GM21381 (cell line): ENCODE results near the gene MEX3D.

Experiments used
- ATAC-seq: cut with Tn5 transposase; IDR thresholded peaks from one replicate; pipeline ENCODE4 v1.9.1; 2021; ENCODE audit warnings: mild to moderate bottlenecking, moderate library complexity; ENCODE audit not compliant: unreplicated experiment

Gene MEX3D

GRCh38 chr19:1574354-1575136 is 6.4 kb upstream of the MEX3D start:
- ATAC-seq: no peak

- ATAC-seq: no peak
Observed at GRCh38 chr19:1572795-1573194, 4.7 kb upstream of the MEX3D start.

GRCh38 chr19:1571358-1571757 is 3.2 kb upstream of the MEX3D start:
- ATAC-seq: no peak

GRCh38 chr19:1570836-1571235 is 2.7 kb upstream of the MEX3D start:
- no peak for ATAC-seq

- no peak for ATAC-seq
Observed at GRCh38 chr19:1569997-1570396, 1.9 kb upstream of the MEX3D start.

GRCh38 chr19:1567848-1568227 is 287 bp downstream of the MEX3D start:
- ATAC-seq: no peak

GRCh38 chr19:1567116-1567847 is 843 bp downstream of the MEX3D start:
- no peak for ATAC-seq

GRCh38 chr19:1566392-1567115 is 1.6 kb downstream of the MEX3D start:
- no peak for ATAC-seq

- no peak for ATAC-seq
Observed at GRCh38 chr19:1563251-1563650, 4.9 kb downstream of the MEX3D start.

GRCh38 chr19:1561236-1561842 is 6.8 kb downstream of the MEX3D start:
- ATAC-seq: no peak

- ATAC-seq: no peak
Observed at GRCh38 chr19:1560286-1560882, 7.7 kb downstream of the MEX3D start.

- no peak for ATAC-seq
Observed at GRCh38 chr19:1558552-1558951, 9.6 kb downstream of the MEX3D start.

- no peak for ATAC-seq
Observed at GRCh38 chr19:1556390-1557070, 11.6 kb downstream of the MEX3D start.

GRCh38 chr19:1555487-1556389 is 12.4 kb downstream of the MEX3D start:
- ATAC-seq: no peak

GRCh38 chr19:1554968-1555367 is 13.2 kb downstream of the MEX3D start:
- no peak for ATAC-seq

- no peak for ATAC-seq
Observed at GRCh38 chr19:1553415-1553814, 14.7 kb downstream of the MEX3D start.

- no peak for ATAC-seq
Observed at GRCh38 chr19:1551068-1552040, 16.8 kb downstream of the MEX3D start.

- ATAC-seq: no peak
Observed at GRCh38 chr19:1549332-1549945, 18.7 kb downstream of the MEX3D start.
